Stimulated activated CD4-positive, alpha-beta T cell treated with anti-CD3 and anti-CD28 coated beads, Interleukin-15, amount 100 ng/mL, for 24 hours (primary cell): ENCODE data around the gene SLC43A1.

ENCODE experiments used
- DNase-seq: peaks from one replicate; pipeline ENCODE4 v3.0.0-alpha.2; 2020

SLC43A1 gene

GRCh38 chr11:57497303-57498247 lies 17.9 kb downstream of the SLC43A1 start:
- DNase-seq: no peak

DNA sequence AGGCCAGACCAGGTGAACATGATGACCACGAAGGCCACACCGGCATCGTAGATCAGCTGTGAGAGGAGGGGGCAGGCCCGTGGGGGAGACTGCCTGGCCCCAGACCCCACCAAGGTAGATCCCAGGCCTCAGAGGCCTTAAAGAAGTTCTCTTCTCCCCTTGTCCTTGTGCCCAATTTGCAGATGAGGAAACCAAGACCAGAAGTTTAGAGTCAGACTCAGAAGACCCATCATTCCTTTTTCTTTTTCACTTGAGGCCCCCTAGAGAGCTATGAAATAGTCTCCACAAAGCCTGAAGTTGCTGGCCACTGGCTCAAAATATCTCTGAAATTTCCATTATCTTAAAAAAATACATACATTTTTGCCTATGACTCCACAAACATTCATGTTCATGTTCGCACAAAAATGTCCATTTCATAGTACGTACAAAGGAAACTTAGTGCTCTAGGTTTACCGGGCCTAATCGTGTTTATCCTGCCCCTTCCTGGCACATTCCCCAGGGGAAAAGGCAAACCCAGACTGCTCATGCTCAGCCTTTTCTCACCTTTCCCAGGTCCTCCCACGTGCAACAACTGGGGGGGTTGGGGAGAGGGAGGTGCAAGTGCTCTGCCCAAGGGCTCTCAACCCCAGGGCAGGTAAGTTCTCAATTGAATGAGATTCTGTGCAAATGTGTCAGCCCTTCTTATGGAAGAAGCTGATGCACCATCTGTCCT lies 19.2 kb downstream of the SLC43A1 start:
- no peak for DNase-seq

- peak; percentile 81 for DNase-seq
Observed at GRCh38 chr11:57493507-57494503, 21.7 kb downstream of the SLC43A1 start.

DNA sequence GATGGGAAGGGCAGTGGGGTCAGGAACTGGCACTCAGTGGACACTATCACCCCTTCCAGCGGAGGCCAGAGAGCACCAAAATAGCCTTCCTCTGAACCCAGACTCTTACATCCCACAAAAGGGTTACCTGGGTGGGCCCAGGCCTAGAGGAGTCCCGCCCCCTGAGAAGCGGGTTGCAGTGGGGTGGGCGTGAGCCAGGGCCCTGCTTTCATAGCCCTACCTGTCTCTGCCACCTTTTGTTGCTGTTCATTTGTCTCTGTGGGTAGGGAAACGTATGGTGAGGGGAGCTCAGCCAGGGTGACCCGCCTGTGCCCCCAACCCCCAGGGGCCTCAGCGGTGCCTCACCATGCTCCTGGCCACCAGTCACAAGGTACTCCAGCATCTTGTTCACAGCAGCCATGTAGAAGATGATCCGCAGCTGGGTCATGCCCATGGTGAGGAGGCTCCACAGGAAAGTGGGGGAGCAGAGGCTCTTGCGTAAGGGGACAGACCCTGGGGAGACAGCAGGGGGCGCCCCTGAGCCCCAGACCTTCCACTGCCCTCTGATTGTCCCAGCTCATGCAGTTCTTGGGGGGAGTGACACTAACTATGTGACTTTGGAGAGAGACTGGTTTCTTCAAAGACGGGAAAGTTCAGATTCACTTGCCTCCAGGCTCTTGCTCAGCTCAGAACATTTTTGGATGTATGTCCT lies 24.0 kb downstream of the SLC43A1 start:
- DNase-seq: peak; percentile 73

- DNase-seq: no peak
Observed at GRCh38 chr11:57490456-57491248, 24.9 kb downstream of the SLC43A1 start.

DNA sequence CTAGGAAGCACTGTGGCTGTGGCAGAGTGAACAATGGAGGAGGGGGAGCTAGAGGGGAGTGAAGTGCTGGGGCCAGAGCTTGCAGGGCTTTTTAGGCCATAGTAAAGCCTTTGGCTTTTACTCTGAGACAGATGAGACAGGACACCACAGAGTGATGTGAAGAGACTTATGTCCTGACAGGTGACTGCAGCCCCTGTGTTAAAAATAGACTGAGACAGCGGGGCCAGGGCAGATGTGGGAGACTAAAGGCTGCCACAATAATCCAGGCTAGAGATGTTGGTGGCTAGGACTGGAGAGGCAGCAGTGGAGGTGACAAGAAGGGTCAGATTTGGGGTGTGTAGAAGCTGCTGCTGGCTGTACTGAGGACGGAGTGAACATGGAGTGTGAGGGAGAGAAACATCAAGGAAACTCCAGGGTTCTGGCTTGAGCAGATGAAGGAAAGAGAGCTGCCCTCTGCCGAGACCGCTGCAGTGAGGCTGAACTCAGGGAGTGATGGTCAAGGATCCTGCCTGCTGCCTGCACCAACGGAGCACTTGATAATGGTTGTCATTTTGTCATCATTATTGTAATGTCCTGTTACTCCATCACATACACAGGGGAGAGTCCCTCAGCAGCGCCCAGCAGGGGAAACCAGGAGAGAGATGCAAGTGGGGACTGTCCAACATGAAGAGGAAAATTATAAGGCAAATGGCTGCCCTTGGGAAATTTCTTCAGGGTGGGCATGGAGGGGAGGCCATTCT lies 27.4 kb downstream of the SLC43A1 start:
- no peak for DNase-seq

DNA sequence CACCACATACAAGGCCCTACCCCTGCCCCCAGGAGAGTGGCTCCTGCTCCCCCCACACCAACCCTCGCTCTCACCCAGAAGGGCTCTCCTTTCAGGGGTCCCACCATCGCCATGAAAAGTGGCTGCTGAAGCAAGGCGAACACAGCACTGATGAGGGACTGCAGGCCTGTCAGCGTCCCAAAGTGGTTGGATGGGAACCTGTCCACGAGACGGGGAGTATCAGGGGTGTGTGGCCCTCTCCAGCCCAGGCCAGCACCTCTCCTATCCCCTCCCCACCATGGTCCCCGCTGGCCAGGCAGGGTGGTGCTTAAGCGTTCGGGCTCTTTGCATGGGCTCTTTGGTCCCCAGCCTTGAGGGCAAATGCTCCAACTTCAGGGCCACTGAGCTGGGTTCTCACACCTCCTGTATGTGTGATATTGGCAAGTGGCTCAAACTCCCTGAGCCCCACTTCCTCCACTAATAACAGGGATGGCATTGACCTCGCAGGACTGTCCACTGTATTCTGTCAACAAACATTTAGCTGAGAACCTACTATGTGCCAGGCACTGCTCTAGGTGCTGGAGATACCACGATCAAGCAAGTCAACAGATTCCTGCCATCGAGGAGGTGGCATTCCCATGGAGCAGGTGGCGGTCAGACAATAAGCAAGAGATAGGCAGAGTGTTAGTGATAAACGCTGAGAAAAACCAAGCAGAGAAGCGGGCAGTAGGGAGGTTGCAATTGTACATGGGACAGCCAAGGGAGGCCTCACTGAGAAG lies 28.3 kb downstream of the SLC43A1 start:
- DNase-seq: no peak

DNA sequence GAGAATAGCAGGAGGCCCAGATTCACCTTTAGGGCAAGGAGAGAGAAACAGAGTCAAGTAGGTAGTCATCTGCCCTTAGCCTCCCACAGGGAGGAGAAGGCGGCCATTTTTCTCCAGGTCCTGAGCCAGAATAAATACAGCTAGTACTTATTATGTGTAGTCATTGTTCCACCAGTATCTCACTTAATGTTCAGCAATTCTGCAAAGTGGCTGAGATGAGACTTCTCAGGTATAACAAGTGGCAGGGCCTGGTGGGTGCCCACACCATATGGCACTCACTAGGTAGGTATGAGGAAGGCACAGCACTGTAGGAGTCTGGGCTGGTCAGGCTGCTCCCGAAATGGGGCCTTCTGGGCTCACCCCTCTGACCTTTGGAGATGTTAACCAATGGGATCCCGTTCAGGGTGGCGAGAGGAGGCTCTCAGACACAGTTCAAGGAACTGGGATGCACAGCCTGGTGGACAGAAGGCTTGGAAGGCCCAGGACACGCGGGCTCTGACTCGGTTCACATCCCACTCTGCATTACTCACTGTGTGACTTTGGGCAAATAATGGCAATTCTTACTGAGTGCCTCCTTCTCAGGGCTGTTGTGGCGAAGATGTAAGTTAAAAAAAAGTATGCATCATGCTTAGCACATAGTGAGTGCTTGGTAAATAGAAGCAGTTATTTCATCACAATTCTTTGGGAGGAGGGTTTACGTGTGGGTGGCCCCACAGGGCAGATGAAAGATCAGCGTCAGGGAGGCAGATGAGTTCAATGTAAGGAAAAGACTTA lies 30.1 kb downstream of the SLC43A1 start:
- DNase-seq: no peak

DNA sequence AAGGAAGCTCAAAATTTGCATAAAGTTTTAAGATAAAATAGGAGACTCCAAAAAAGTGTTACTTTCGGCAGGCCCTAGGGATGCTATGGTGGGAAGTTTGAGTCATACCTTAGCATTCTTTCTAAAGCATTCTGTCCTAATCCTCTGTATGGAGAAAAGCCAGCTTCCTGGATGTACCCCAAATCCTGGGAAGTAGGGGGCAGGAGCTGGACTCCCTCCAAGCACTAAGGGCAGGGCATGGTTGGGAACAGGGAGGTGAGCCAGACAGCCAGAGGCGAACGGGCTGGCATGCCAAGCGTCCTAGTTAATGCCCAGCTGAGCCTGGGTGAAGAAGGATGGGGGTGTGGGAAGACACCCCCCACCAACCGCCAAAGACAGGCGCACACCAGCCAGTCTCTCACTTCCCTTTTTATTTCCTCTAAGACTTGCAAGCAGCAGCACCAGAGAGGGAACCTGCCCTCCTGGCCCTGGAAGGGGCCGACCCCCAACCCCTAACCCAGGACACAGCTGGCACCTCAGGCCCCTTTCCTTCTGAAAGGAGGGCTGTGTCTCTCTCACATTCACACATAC lies 31.3 kb downstream of the SLC43A1 start:
- DNase-seq: no peak

- no peak for DNase-seq
Observed at GRCh38 chr11:57483562-57483918, 32.0 kb downstream of the SLC43A1 start.

DNA sequence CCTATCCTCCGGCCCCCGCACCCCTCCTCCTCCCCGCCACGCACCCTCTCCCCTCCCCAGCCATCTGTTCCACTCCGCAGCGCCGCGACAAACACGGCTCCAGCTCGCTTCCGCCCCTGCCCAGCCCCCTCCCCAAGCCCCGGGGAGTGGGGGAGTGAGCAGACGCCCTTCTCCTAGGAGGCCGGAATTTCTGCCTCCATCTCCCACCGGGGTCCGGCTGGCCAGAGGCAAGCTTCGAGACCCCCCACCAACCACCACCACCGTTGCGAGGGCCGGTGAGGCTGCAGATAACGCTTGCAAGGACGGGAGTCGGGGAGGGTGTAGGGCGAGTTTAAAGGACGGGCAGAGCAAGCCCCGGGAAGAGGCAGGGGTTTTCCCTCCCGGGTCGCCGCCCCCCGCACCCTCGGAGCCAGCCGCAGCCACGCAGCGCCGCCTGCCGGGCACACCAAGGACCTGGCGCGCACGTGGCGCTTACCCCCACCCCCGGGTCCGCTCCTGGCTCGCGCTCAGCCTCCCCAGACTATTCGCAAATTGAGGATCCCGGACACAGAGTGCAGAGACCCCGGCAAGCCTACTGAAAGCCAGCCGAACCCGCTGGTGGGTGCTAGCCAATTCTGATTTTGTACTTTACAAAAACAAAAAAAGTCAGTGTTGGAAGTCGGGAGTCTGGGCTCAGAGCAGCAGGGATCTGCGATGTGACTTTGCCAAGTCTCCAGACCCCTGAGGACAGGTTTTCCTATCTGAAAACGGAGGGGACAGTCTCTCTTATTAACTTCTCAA lies 32.5 kb downstream of the SLC43A1 start:
- peak; percentile 82 for DNase-seq

GRCh38 chr11:57481915-57482781 lies 33.4 kb downstream of the SLC43A1 start:
- no peak for DNase-seq

- DNase-seq: no peak
Observed at GRCh38 chr11:57481315-57481714, 34.2 kb downstream of the SLC43A1 start.

DNA sequence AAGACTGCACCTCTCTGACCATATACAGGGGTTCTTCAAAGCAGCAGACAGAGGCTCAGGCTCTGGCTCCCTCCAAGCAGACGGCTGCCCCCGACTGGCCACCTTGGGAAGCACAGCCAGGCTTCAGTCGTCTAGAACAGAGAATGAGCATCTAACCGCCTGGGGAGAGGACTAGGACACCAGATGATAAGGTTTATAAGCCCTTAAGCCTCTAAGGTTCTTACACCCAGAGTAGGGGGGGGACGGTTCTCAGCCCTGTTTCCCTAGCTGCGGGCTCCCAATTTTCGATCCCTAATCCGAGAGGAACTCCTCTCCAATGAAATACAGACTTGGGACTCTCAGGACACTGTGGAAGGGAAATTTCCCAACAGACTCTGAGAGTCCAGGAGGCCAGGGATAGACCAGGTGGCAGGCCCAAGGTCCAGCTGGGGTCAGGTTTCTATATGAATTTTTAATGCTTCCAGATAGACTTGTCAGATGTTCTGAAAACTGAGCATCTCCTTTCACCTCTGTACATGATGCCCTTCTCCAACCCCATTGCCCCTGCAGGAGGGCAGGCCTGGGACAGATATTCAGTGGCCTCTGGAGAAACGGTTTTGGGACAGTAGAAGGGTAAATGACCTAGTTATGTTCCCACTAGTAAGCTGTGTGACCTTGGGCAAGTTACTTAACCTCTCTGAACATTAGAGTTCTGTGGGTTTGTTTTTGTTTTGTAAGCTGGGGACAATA lies 34.9 kb downstream of the SLC43A1 start:
- peak; percentile 86 for DNase-seq

- no peak for DNase-seq
Observed at GRCh38 chr11:57479911-57480310, 35.6 kb downstream of the SLC43A1 start.

DNA sequence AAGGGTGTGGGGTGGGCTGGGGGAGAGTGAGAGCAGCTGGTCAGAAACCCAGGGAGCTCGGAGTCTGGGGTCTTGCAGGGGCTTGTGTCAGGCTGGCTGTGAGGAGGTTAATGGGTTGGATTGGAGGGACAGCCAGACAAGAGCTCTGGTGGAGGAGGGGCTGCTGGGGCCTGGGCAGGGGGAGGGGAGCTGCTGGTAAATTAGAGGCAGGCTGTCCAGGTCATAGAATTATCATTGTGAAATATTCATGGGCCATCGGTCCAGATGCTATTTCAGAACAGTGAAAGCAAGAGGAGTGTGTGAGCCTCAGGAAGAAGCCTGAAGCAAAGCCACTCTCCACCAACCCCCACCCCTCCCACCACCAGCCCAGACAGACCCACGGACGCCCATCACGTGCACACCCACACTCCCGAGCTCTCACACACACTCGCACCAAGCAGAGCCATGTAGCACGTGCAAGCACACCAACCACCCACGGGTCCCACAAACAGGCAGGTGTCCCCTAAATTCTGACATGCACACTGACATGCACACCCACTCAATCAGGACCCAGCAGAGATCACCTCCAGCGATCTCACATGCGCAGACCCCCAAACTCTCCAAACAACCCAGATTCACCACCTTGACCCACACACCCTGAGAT lies 36.4 kb downstream of the SLC43A1 start:
- DNase-seq: no peak
